Spleen (tissue), 11 donors: ENCODE data around the gene BICDL2. TPM values are rescaled to one million over a fixed set of nuclear protein-coding genes. Genes with fewer than 3 reads are reported as not detected.

Source experiments
- DNase-seq: peaks from one replicate; pipeline ENCODE4 v3.0.0-alpha.2; 2020
- H3K27ac ChIP-seq, 8 donors: fragments of 200-600 bp; sonication (generic) in 7 of 8; 1 replicate in 4 of 8; 2 replicates in 4 of 8; pipeline versions ENCODE4 v1.5.0 to v1.8.0; 2016 to 2021; ENCODE audit warnings: inconsistent platforms in 4 of 8, mild to moderate bottlenecking in 4 of 8, moderate library complexity in 1 of 8
- H3K27me3 ChIP-seq, 7 donors: fragments of 200-600 bp; sonication (generic) in 6 of 7; replicated peaks in 1 of 7; 1 replicate in 4 of 7; 2 replicates in 3 of 7; pipeline versions ENCODE4 v1.5.0 to v1.8.0; 2016 to 2021; ENCODE audit warnings: inconsistent platforms in 3 of 7, mild to moderate bottlenecking in 1 of 7
- H3K36me3 ChIP-seq, 6 donors: fragments of 200-600 bp; sonication (generic) in 5 of 6; 1 replicate in 4 of 6; 2 replicates in 2 of 6; pipeline versions ENCODE4 v1.5.0 to v1.8.0; 2016 to 2021; ENCODE audit warnings: inconsistent platforms in 2 of 6
- H3K4me1 ChIP-seq, 6 donors: fragments of 200-600 bp; sonication (generic) in 5 of 6; 1 replicate in 3 of 6; 2 replicates in 3 of 6; pipeline versions ENCODE4 v1.5.0 to v1.8.0; 2016 to 2021; ENCODE audit warnings: inconsistent platforms in 3 of 6
- H3K4me3 ChIP-seq, 8 donors: fragments of 200-600 bp; sonication (generic) in 7 of 8; 1 replicate in 4 of 8; 2 replicates in 4 of 8; pipeline versions ENCODE4 v1.5.0 to v1.8.0; 2016 to 2021; ENCODE audit warnings: inconsistent platforms in 4 of 8, mild to moderate bottlenecking in 4 of 8, moderate library complexity in 2 of 8
- H3K9me3 ChIP-seq, 8 donors: fragments of 200-600 bp; sonication (generic) in 7 of 8; 1 replicate in 4 of 8; 2 replicates in 4 of 8; pipeline versions ENCODE4 v1.5.0 to v1.8.0; 2016 to 2021; ENCODE audit warnings: inconsistent platforms in 4 of 8
- CTCF ChIP-seq, 11 experiments: fragments of 200-600 bp in 7 of 11; fragments of 450-650 bp in 4 of 11; sonication (generic) in 4 of 11; IDR thresholded peaks in 8 of 11; conservative IDR thresholded peaks in 3 of 11; 1 replicate in 7 of 11; 2 replicates in 4 of 11; pipeline versions ENCODE4 v1.4.0 to v1.8.0; 2016 to 2021; ENCODE audit warnings: antibody characterized with exemption in 11 of 11, inconsistent platforms in 4 of 11, mild to moderate bottlenecking in 1 of 11
- POLR2A ChIP-seq, 3 donors: fragments of 450-650 bp; IDR thresholded peaks; one replicate each; pipeline ENCODE4 v1.5.1; 2017; ENCODE audit warnings: antibody characterized with exemption in 3 of 3, mild to moderate bottlenecking in 1 of 3
- POLR2AphosphoS5 ChIP-seq, 3 donors: sonication (generic); formaldehyde crosslinking; IDR thresholded peaks; one replicate each; pipeline ENCODE4 v1.5.1; 2017; ENCODE audit warnings: antibody characterized with exemption in 3 of 3
- WGBS, 5 donors: extraction: QIAGEN DNeasy Blood & Tissue Kit in 3 of 5; methylation state at CpG; one replicate each; pipeline versions ENCODE4 v1.1.5 to v1.1.7; 2013 to 2018; 5-methylcytosine and 5-hydroxymethylcytosine counted together
- intact Hi-C: fragments of 100-400 bp; cut with DNase I; formaldehyde crosslinking; loops from one replicate; pipeline ENCODE4 v1.15.0; 2023; ENCODE audit warnings: low total_unique reads
- polyA plus RNA-seq, 3 donors: library from polyadenylated mRNA; stranded (reverse); fragments of 200-250 nt; gene quantifications; one replicate each; pipeline ENCODE4 v1.2.1, GENCODE V29; 2013
- total RNA-seq, 7 donors: library from RNA; depleted of rRNA in 3 of 7; stranded (reverse); fragments of >200 nt in 3 of 7; fragmentation: NEBNext Ultra II Directional in 4 of 7; extraction: Animal tissue kit (Norgen Biotek cat#: 25700) in 4 of 7; gene quantifications; one replicate each; pipeline versions ENCODE4 v1.1.0 to v1.2.1, GENCODE V29; 2016 to 2021
- donor health status: healthy with polysubstance abuse.
- donor health status: DM: no; HTN: no; CAD: no; lungs with moderate emphysema.
- donor health status: DM: no; HTN: no; CAD: no.
- donor health status: Bipolar disorder and iron deficiency.
- donor health status: healthy.
- donor health status: DM: no; HTN: no; CAD: no.
- donor health status: DM: yes; HTN: yes; CAD: no.

Gene BICDL2
- total and polyA plus RNA-seq, 10 donors: 0.03 to 0.77 (median 0.30) TPM; not detected in 3

- Histone ChIP-seq H3K9me3 (no peaks in the 10 kb centered on the region), H3K27ac (peak overlapping the region; percentile 94 to 97 (median 95)), H3K4me3 (peak overlapping the region in 7 of 8 donors; percentile 50 to 86 (median 65)), H3K36me3 (peaks cover 0 to 26% (median 18%) of the 10 kb centered on the region in 6 donors), H3K4me1 (peaks cover 42 to 85% (median 70%) of the 10 kb centered on the region in 6 donors), H3K27me3 (peaks cover 0 to 15% (median 8%) of the 10 kb centered on the region in 7 donors)
- intact Hi-C loops: no loop called here
- no peak for TF ChIP-seq CTCF (IDR thresholded peaks at IDR 0.05 in 8 of 11, conservative IDR thresholded peaks at IDR 0.05 in 3 of 11)
- TF ChIP-seq POLR2AphosphoS5 (IDR thresholded peaks at IDR 0.05): no peak
- TF ChIP-seq POLR2A (IDR thresholded peaks at IDR 0.05): no peak
- peak; percentile 78 for DNase-seq
- WGBS, 5 donors: 47 to 63% (median 56%) methylated on average over 8 of the region's 8 CpGs
Measured at GRCh38 chr16:3022684-3023414, 13.9 kb downstream of the BICDL2 start.

GRCh38 chr16:3022208-3022683 is 14.5 kb downstream of the BICDL2 start:
- no peak for TF ChIP-seq POLR2A (IDR thresholded peaks at IDR 0.05)
- TF ChIP-seq POLR2AphosphoS5 (IDR thresholded peaks at IDR 0.05): peak; percentile 50 to 63 (median 55)
- peak overlapping the region in 4 of 8 donors; percentile 56 to 86 (median 63) for H3K4me3 ChIP-seq
- H3K36me3 ChIP-seq: peaks cover 0 to 20% (median 17%) of the 10 kb centered on the region in 6 donors
- H3K4me1 ChIP-seq: peaks cover 41 to 85% (median 70%) of the 10 kb centered on the region in 6 donors
- H3K9me3 ChIP-seq: no peaks in the 10 kb centered on the region
- intact Hi-C loops: no loop called here
- peak overlapping the region; percentile 27 to 95 (median 94) for H3K27ac ChIP-seq
- WGBS, 5 donors: 19 to 41% (median 32%) methylated on average over 8 of the region's 8 CpGs
- peak; percentile 87 for DNase-seq
- H3K27me3 ChIP-seq: peaks cover 0 to 21% (median 14%) of the 10 kb centered on the region in 7 donors

GRCh38 chr16:3021449-3022207 is 15.1 kb downstream of the BICDL2 start:
- intact Hi-C loops: no loop called here
- H3K4me3 ChIP-seq: peak overlapping the region; percentile 47 to 86 (median 58)
- DNase-seq: no peak
- peaks cover 0 to 14% (median 11%) of the 10 kb centered on the region in 6 donors for H3K36me3 ChIP-seq
- peaks cover 41 to 83% (median 70%) of the 10 kb centered on the region in 6 donors for H3K4me1 ChIP-seq
- 8 to 21% (median 18%) methylated on average over 13 to 25 of the region's 25 CpGs for WGBS, 5 donors
- TF ChIP-seq POLR2A (IDR thresholded peaks at IDR 0.05) (no peak), CTCF (IDR thresholded peaks at IDR 0.05 in 8 of 11, conservative IDR thresholded peaks at IDR 0.05 in 3 of 11) (peak in 7 of 11 experiments; percentile 19 to 66 (median 45)), POLR2AphosphoS5 (IDR thresholded peaks at IDR 0.05) (peak in 1 of 3 donors; percentile 52)
- H3K27ac ChIP-seq: peak overlapping the region; percentile 64 to 95 (median 94)
- H3K9me3 ChIP-seq: no peaks in the 10 kb centered on the region
- H3K27me3 ChIP-seq: peaks cover 0 to 28% (median 17%) of the 10 kb centered on the region in 7 donors

GRCh38 chr16:3020604-3021448 is 15.9 kb downstream of the BICDL2 start:
- WGBS, 5 donors: 1 to 4% (median 1%) methylated on average over 21 to 57 of the region's 57 CpGs
- peak; percentile 94 for DNase-seq
- Histone ChIP-seq H3K4me3 (peak overlapping the region; percentile 47 to 86 (median 58)), H3K27ac (peak overlapping the region; percentile 64 to 95 (median 94)), H3K4me1 (peaks cover 41 to 83% (median 70%) of the 10 kb centered on the region in 6 donors), H3K27me3 (peaks cover 0 to 36% (median 17%) of the 10 kb centered on the region in 7 donors), H3K36me3 (peaks cover 0 to 6% (median 3%) of the 10 kb centered on the region in 6 donors), H3K9me3 (no peaks in the 10 kb centered on the region)
- TF ChIP-seq POLR2AphosphoS5 (IDR thresholded peaks at IDR 0.05) (peak in 1 of 3 donors; percentile 60), POLR2A (IDR thresholded peaks at IDR 0.05) (no peak), CTCF (IDR thresholded peaks at IDR 0.05 in 8 of 11, conservative IDR thresholded peaks at IDR 0.05 in 3 of 11) (peak in 2 of 11 experiments; percentile 1 to 8)
- intact Hi-C loops: no loop called here
